ENCODE results near the gene CORO2B. TPM values are rescaled to one million over a fixed set of nuclear protein-coding genes. Genes with fewer than 3 reads are reported as not detected.

Gene CORO2B
- total and polyA plus RNA-seq, 2 of the 13 experiments (the other 11 are each of a cell fraction or from before 2014, with no cell fraction given): 0.35 to 0.63 TPM

DNA sequence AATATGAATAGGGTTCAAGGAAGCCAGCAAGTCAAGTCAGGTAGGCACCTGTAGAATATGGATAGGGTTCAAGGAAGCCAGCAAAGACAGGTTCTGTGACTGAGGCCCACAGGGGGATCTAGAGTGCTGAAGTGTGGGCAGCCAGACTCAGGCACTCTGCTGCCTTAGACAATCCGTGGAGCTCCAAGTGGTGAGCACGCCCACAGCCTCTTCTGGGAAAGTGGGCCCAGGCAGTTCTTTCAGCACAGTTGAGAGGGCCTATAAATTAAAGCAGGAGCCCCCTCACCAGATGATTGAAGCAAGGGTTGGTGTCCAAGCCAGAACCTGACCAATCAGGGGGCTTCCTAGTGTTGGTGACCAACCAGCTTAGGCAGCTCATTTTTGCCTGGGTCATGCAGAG is 190.9 kb downstream of the CORO2B start:
- no peaks in the 10 kb centered on the region for H3K79me2 ChIP-seq (ENCODE audit: insufficient read depth, low read length)
- no peaks in the 10 kb centered on the region for H4K20me1 ChIP-seq (ENCODE audit: insufficient read depth, low read length)
- POLR2A ChIA-PET: no interaction called here
- H3K27me3 ChIP-seq (ENCODE audit: control insufficient read depth in 1 of 2, insufficient read depth in 2 of 2, low read length in 2 of 2): peaks cover 0 to 6% of the 10 kb centered on the region in 2 experiments; a peak in 1 of 5 replicates
- intact Hi-C loops (cut with micrococcal nuclease; ENCODE audit: unreplicated experiment): loop anchor here (5.0 kb wide), 1 partner anchor 462 kb away; no protein-coding TSS in a partner anchor
- no peak for DNase-seq (ENCODE audit: low spot score)
- WGBS (ENCODE audit: low lambda C conversion rate): 0% methylated on average over 1 of the region's 2 CpGs
- in situ Hi-C loops (cut with HindIII; ENCODE audit: extremely low pct_ligation_motif_present, low pct_unique_long_range_greater_than_20kb): no loop called here
- no peak overlapping the region for H3K4me2 ChIP-seq (ENCODE audit: low read depth, low read length)
- CTCF ChIA-PET (ENCODE audit: low intra/inter-chr PET ratio, low total read pairs): no interaction called here
- TF ChIP-seq ZNF562 (CRISPR knock-in tag; IDR thresholded peaks at IDR 0.05; ENCODE audit: borderline replicate concordance) (no peak), NFIC (IDR thresholded peaks at IDR 0.05; ENCODE audit: low read length) (no peak), ZNF839 (CRISPR knock-in tag; IDR thresholded peaks at IDR 0.05; ENCODE audit: borderline replicate concordance) (no peak), ZNF256 (CRISPR knock-in tag; conservative IDR thresholded peaks at IDR 0.05) (no peak), WIZ (CRISPR knock-in tag; IDR thresholded peaks at IDR 0.05) (no peak), XBP1 (CRISPR knock-in tag; IDR thresholded peaks at IDR 0.05) (no peak), CENPT (CRISPR knock-in tag; IDR thresholded peaks at IDR 0.05; ENCODE audit: low read depth) (no peak), MATR3 (CRISPR knock-in tag; IDR thresholded peaks at IDR 0.05) (no peak), SOX13 (IDR thresholded peaks at IDR 0.05) (no peak), SOX13 (CRISPR knock-in tag; conservative IDR thresholded peaks at IDR 0.05 in 1 of 2, IDR thresholded peaks at IDR 0.05 in 1 of 2) (no peak), SMAD9 (CRISPR knock-in tag; IDR thresholded peaks at IDR 0.05) (no peak), MEIS2 (CRISPR knock-in tag; IDR thresholded peaks at IDR 0.05) (no peak)
- TF ChIP-seq, protein P1, sequence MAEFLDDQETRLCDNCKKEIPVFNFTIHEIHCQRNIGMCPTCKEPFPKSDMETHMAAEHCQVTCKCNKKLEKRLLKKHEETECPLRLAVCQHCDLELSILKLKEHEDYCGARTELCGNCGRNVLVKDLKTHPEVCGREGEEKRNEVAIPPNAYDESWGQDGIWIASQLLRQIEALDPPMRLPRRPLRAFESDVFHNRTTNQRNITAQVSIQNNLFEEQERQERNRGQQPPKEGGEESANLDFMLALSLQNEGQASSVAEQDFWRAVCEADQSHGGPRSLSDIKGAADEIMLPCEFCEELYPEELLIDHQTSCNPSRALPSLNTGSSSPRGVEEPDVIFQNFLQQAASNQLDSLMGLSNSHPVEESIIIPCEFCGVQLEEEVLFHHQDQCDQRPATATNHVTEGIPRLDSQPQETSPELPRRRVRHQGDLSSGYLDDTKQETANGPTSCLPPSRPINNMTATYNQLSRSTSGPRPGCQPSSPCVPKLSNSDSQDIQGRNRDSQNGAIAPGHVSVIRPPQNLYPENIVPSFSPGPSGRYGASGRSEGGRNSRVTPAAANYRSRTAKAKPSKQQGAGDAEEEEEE (CRISPR knock-in tag; IDR thresholded peaks at IDR 0.05; ENCODE audit: borderline replicate concordance): no peak
- TF ChIP-seq, protein P2, sequence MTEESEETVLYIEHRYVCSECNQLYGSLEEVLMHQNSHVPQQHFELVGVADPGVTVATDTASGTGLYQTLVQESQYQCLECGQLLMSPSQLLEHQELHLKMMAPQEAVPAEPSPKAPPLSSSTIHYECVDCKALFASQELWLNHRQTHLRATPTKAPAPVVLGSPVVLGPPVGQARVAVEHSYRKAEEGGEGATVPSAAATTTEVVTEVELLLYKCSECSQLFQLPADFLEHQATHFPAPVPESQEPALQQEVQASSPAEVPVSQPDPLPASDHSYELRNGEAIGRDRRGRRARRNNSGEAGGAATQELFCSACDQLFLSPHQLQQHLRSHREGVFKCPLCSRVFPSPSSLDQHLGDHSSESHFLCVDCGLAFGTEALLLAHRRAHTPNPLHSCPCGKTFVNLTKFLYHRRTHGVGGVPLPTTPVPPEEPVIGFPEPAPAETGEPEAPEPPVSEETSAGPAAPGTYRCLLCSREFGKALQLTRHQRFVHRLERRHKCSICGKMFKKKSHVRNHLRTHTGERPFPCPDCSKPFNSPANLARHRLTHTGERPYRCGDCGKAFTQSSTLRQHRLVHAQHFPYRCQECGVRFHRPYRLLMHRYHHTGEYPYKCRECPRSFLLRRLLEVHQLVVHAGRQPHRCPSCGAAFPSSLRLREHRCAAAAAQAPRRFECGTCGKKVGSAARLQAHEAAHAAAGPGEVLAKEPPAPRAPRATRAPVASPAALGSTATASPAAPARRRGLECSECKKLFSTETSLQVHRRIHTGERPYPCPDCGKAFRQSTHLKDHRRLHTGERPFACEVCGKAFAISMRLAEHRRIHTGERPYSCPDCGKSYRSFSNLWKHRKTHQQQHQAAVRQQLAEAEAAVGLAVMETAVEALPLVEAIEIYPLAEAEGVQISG (CRISPR knock-in tag; IDR thresholded peaks at IDR 0.05): no peak
- TF ChIP-seq, protein P3, sequence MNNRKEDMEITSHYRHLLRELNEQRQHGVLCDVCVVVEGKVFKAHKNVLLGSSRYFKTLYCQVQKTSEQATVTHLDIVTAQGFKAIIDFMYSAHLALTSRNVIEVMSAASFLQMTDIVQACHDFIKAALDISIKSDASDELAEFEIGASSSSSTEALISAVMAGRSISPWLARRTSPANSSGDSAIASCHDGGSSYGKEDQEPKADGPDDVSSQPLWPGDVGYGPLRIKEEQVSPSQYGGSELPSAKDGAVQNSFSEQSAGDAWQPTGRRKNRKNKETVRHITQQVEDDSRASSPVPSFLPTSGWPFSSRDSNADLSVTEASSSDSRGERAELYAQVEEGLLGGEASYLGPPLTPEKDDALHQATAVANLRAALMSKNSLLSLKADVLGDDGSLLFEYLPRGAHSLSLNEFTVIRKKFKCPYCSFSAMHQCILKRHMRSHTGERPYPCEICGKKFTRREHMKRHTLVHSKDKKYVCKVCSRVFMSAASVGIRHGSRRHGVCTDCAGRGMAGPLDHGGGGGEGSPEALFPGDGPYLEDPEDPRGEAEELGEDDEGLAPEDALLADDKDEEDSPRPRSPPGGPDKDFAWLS (CRISPR knock-in tag; IDR thresholded peaks at IDR 0.05; ENCODE audit: borderline replicate concordance): no peak
- no peak overlapping the region for H2AFZ ChIP-seq (ENCODE audit: low read length)
- BruUV-seq (replicated peaks): no TSS peak
- ATAC-seq: no peak
- H3K4me1 ChIP-seq (ENCODE audit: insufficient read depth, low read length): no peaks in the 10 kb centered on the region
- no peaks in the 10 kb centered on the region for H3K9me3 ChIP-seq (ENCODE audit: low read length)
- H3K36me3 ChIP-seq (replicated peaks in 1 of 2; ENCODE audit: control insufficient read depth in 1 of 2, insufficient read depth in 2 of 2, low read length in 2 of 2): no peaks in the 10 kb centered on the region
- H3K9ac ChIP-seq (ENCODE audit: insufficient read depth, low read depth, low read length): no peak overlapping the region
- no peak for FAIRE-seq
- H3K4me3 ChIP-seq (replicated peaks in 1 of 3; ENCODE audit: insufficient read depth in 1 of 3, low read depth in 2 of 3, low read length in 3 of 3): no peak overlapping the region
- H3K27ac ChIP-seq (ENCODE audit: extremely low read length, insufficient read depth, low read length): no peak overlapping the region

Measured in HepG2 (cell line).